RWPE2 (cell line): ENCODE data around the gene PAN3.

Experiments used
- ATAC-seq: fragments of 200-7000 bp; cut with Tn5 transposase; 3 replicates; pipeline ENCODE4 v1.9.1; 2021; ENCODE audit warnings: low read depth
- DNase-seq: peaks from one replicate; pipeline ENCODE4 v3.0.0-alpha.2; 2020; ENCODE audit warnings: low spot score
- H3K27ac ChIP-seq: fragments of 450-650 bp; 2 replicates; pipeline ENCODE4 v1.5.1; 2017; ENCODE audit warnings: mild to moderate bottlenecking; ENCODE audit not compliant: poor library complexity, severe bottlenecking
- H3K27me3 ChIP-seq: fragments of 250-450 bp; sonication (Bioruptor Pico); 2 replicates; pipeline ENCODE4 v1.5.1; 2021; ENCODE audit warnings: mild to moderate bottlenecking, moderate library complexity; ENCODE audit not compliant: insufficient read depth, poor library complexity, severe bottlenecking
- H3K36me3 ChIP-seq: fragments of 250-450 bp; sonication (Bioruptor Pico); 2 replicates; pipeline ENCODE4 v1.5.1; 2020; ENCODE audit warnings: low read depth, mild to moderate bottlenecking, moderate library complexity
- H3K4me1 ChIP-seq: fragments of 250-450 bp; sonication (Bioruptor Pico); 2 replicates; pipeline ENCODE4 v1.5.1; 2021; ENCODE audit warnings: mild to moderate bottlenecking, moderate library complexity; ENCODE audit not compliant: insufficient read depth, poor library complexity, severe bottlenecking
- H3K4me3 ChIP-seq: fragments of 250-450 bp; sonication (Bioruptor Pico); 2 replicates; pipeline ENCODE4 v1.5.1; 2021; ENCODE audit warnings: mild to moderate bottlenecking, moderate library complexity; ENCODE audit not compliant: severe bottlenecking
- H3K9me3 ChIP-seq: fragments of 250-450 bp; sonication (Bioruptor Pico); 2 replicates; pipeline ENCODE4 v1.5.1; 2021; ENCODE audit warnings: mild to moderate bottlenecking, moderate library complexity; ENCODE audit not compliant: severe bottlenecking
- CTCF ChIP-seq: fragments of 450-650 bp; IDR thresholded peaks from one replicate; pipeline ENCODE4 v1.5.1; 2017; ENCODE audit warnings: mild to moderate bottlenecking, moderate library complexity; ENCODE audit not compliant: poor library complexity, severe bottlenecking

PAN3 gene

DNA sequence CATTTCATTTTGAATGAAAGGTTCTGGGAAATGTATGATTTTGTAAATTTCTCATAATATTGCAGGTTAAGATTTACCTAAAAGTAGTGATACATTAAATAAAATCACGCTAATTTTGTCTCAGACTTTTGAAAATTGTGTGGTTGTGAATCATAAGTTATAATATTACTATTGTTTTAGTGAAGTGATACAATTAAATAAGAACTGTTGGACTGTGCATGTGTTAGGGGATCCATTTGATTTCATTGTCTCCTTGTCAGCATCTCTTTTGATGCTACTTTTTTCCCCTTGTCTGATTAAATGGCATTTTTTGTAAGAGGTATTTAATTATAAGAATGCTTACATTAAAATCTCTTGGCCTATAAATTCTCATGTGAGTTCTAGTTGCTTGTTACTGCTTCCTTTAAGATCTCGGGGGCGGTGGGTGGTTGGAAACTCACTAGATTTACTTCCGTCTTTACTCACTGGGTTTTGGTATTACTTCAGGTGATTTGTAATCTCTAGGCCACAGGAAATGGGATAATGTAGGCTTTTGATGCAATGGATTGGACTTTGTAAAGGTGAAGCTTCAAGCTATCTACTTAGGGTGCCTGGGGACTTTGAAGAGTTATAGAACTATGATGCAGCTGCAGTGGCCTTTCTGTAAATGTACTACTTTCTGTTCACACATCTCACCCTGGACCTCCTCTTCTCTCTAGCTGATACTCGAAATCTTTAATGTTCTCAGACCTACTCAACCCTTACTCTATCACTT lies 66.5 kb downstream of the PAN3 start:
- H3K9me3 ChIP-seq: no peaks in the 10 kb centered on the region
- TF ChIP-seq CTCF: no peak
- peaks cover 2% of the 10 kb centered on the region; the same call in 1 of the 2 replicates for H3K36me3 ChIP-seq
- H3K27me3 ChIP-seq: no peaks in the 10 kb centered on the region
- no peaks in the 10 kb centered on the region for H3K4me1 ChIP-seq
- H3K27ac ChIP-seq: no peak overlapping the region
- H3K4me3 ChIP-seq: no peak overlapping the region
- DNase-seq (no peak), ATAC-seq (no peak)

- ATAC-seq (no peak), DNase-seq (no peak)
- no peak overlapping the region for H3K4me3 ChIP-seq
- no peak overlapping the region for H3K27ac ChIP-seq
- no peaks in the 10 kb centered on the region for H3K4me1 ChIP-seq
- no peaks in the 10 kb centered on the region for H3K9me3 ChIP-seq
- H3K36me3 ChIP-seq: peaks cover 10% of the 10 kb centered on the region; the same call in 1 of the 2 replicates
- no peaks in the 10 kb centered on the region for H3K27me3 ChIP-seq
- TF ChIP-seq CTCF: no peak
Observed at GRCh38 chr13:28218679-28219078, 80.3 kb downstream of the PAN3 start.

DNA sequence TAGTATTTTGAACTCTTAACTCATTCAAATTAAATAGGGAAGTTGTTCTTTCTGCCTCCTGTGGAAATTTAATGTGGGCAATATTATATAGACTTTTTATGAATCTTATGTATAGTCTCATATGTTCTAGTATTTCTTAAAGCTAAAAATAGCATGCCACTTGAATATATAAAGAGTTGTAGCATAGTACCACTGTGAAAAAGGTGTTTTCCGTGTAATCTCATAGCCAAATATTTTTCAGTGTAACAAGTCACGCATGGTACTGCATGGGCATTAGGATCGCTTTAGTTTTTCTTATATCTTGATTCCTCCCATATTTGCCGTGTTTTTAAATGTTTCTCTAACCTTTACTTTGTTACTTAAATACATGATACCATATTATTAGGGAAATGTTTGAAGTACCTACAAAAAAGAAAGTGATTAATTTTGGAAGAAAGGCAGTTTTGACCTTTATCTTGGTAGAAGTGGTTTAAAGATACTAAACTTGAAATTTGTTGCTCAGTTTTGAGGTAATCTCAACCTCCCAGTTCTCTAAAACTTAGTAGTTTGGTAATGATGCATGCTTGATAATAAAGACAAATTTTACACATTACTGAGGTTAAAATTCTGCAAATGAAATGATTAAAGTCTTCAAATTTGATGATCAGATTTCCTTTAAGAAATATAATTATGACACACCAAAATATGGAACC lies 81.2 kb downstream of the PAN3 start:
- DNase-seq (no peak), ATAC-seq (no peak)
- Histone ChIP-seq H3K27ac (no peak overlapping the region), H3K4me3 (no peak overlapping the region), H3K27me3 (no peaks in the 10 kb centered on the region), H3K36me3 (peaks cover 10% of the 10 kb centered on the region; the same call in 1 of the 2 replicates), H3K9me3 (no peaks in the 10 kb centered on the region), H3K4me1 (no peaks in the 10 kb centered on the region)
- TF ChIP-seq CTCF: no peak

GRCh38 chr13:28220166-28220565 lies 81.8 kb downstream of the PAN3 start:
- ATAC-seq: no peak
- Histone ChIP-seq H3K4me3 (no peak overlapping the region), H3K9me3 (no peaks in the 10 kb centered on the region), H3K27ac (no peak overlapping the region), H3K36me3 (peaks cover 10% of the 10 kb centered on the region; the same call in 1 of the 2 replicates), H3K4me1 (no peaks in the 10 kb centered on the region), H3K27me3 (no peaks in the 10 kb centered on the region)
- no peak for DNase-seq
- TF ChIP-seq CTCF: no peak
